Upper lobe of right lung (tissue), 1 donor: ENCODE measurements around the gene KLHL17. TPM values are rescaled to one million over a fixed set of nuclear protein-coding genes. Genes with fewer than 3 reads are reported as not detected.
A peak's percentile ranks its signal among the peaks of the same experiment; 100 is the strongest.

Experiments
- ATAC-seq: fragments of 200-7000 bp; cut with Tn5 transposase; one replicate; pipeline ENCODE4 v1.9.1; 2020; ENCODE audit warnings: mild to moderate bottlenecking, moderate library complexity
- DNase-seq: peaks from one replicate; pipeline ENCODE4 v3.0.0-alpha.2; 2020
- H3K27ac ChIP-seq: fragments of 200-600 bp; one replicate; pipeline ENCODE4 v1.8.0; 2022
- H3K27me3 ChIP-seq: fragments of 200-600 bp; one replicate; pipeline ENCODE4 v1.8.0; 2022; ENCODE audit warnings: mild to moderate bottlenecking
- H3K36me3 ChIP-seq: fragments of 200-600 bp; one replicate; pipeline ENCODE4 v1.8.0; 2022
- H3K4me1 ChIP-seq: fragments of 200-600 bp; one replicate; pipeline ENCODE4 v1.8.0; 2022
- H3K4me3 ChIP-seq: fragments of 200-600 bp; one replicate; pipeline ENCODE4 v1.8.0; 2022; ENCODE audit warnings: mild to moderate bottlenecking
- H3K9me3 ChIP-seq: fragments of 200-600 bp; one replicate; pipeline ENCODE4 v1.8.0; 2022
- intact Hi-C: fragments of 100-400 bp; cut with DNase I; formaldehyde crosslinking; loops from one replicate; pipeline ENCODE4 v1.11.0; 2022
- total RNA-seq: library from RNA; stranded (reverse); fragmentation: NEBNext Ultra II Directional; extraction: Animal tissue kit (Norgen Biotek cat#: 25700); gene quantifications from one replicate; pipeline ENCODE4 v1.2.1, GENCODE V29; 2021
- TF ChIP-seq, protein P1 (sequence below): fragments of 200-600 bp; IDR thresholded peaks from one replicate; pipeline ENCODE4 v1.8.0; 2022; ENCODE audit warnings: antibody characterized with exemption
- donor health status: DM: no; HTN: yes; CAD: no; lungs with severe emphysema.

The KLHL17 gene
- total RNA-seq, 1 donor from 2014 or later: 17.0 TPM

DNA sequence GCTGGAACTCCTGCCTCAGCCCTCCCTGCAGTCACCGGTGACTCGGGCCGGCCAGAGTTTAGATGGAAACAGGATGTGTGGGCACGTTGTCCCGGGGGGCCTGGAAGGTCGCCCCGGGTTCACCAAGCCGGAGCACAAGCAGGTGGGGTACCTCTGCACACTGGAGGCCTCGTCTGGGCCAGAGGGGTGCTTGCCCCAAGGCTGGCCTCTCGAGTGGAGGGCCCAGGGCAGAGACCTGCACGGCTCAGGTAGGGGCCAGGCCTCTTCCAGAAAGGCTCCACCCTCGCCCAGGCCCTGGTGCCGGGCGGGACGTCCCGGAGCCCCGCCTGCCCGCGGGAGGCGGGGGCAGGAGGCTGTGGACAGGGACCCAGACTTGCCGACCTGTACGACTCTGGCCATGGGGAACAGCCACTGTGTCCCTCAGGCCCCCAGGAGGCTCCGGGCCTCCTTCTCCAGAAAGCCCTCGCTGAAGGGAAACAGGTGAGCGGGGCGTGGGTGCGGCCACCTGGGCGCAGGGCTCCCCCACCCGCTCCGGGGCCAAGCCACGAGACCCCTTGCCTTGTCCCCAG lies 5.8 kb downstream of the KLHL17 start, which contains the start of gene PLEKHN1:
TSS of gene PLEKHN1 (plus strand) at position 348 of the 569 bp plus-strand sequence. CDS start at position 398, 50 bp downstream.
- TF ChIP-seq, protein P1, sequence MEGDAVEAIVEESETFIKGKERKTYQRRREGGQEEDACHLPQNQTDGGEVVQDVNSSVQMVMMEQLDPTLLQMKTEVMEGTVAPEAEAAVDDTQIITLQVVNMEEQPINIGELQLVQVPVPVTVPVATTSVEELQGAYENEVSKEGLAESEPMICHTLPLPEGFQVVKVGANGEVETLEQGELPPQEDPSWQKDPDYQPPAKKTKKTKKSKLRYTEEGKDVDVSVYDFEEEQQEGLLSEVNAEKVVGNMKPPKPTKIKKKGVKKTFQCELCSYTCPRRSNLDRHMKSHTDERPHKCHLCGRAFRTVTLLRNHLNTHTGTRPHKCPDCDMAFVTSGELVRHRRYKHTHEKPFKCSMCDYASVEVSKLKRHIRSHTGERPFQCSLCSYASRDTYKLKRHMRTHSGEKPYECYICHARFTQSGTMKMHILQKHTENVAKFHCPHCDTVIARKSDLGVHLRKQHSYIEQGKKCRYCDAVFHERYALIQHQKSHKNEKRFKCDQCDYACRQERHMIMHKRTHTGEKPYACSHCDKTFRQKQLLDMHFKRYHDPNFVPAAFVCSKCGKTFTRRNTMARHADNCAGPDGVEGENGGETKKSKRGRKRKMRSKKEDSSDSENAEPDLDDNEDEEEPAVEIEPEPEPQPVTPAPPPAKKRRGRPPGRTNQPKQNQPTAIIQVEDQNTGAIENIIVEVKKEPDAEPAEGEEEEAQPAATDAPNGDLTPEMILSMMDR: no peak
- H3K27me3 ChIP-seq: peaks cover 13% of the 10 kb centered on the region
- no peak for DNase-seq
- intact Hi-C loops: loop anchor here (10.0 kb wide), 1 partner anchor 61 kb away; no protein-coding TSS in a partner anchor
- H3K4me1 ChIP-seq: peaks cover 15% of the 10 kb centered on the region
- ATAC-seq: peak; percentile 80
- no peaks in the 10 kb centered on the region for H3K9me3 ChIP-seq
- H3K36me3 ChIP-seq: no peaks in the 10 kb centered on the region
- H3K27ac ChIP-seq: peak within 1 kb of the TSS; percentile 78
- peak within 1 kb of the TSS; percentile 83 for H3K4me3 ChIP-seq

DNA sequence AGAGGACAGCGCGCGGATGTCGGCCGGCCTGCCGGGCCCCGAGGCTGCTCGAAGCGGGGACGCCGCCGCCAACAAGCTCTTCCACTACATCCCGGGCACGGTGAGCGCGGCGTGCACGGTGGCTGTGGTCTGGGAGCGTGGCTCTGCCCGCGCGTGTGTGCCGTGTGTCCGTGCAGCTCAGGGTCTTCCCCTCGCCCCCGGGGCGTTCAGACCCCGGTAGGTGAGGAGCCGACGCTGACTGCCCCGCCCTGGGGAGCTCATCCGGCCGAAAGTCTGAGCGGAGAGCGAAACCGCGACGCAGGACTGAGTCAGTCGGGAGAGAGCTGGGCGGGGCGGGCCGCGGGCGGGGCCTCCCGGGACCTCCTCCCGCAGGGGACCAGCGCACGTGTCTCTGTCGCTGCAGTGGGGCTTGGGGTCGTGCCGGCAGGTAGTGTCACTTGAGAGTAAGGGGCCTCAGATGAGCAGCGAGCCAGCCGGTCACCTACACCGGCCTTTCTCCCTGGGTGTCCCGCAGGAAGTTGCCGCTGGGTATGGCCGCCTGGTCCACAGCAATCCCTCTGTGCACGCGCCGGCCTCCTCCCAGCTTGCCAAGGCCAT lies 6.4 kb downstream of the KLHL17 start:
- intact Hi-C loops: loop anchor here (10.0 kb wide), 1 partner anchor 62 kb away; no protein-coding TSS in a partner anchor
- TF ChIP-seq, protein P1: no peak
- Histone ChIP-seq H3K36me3 (no peaks in the 10 kb centered on the region), H3K27ac (peak overlapping the region; percentile 78), H3K9me3 (no peaks in the 10 kb centered on the region), H3K27me3 (peaks cover 18% of the 10 kb centered on the region), H3K4me1 (peaks cover 12% of the 10 kb centered on the region), H3K4me3 (peak overlapping the region; percentile 83)
- peak; percentile 82 for ATAC-seq
- peak; percentile 89 for DNase-seq

DNA sequence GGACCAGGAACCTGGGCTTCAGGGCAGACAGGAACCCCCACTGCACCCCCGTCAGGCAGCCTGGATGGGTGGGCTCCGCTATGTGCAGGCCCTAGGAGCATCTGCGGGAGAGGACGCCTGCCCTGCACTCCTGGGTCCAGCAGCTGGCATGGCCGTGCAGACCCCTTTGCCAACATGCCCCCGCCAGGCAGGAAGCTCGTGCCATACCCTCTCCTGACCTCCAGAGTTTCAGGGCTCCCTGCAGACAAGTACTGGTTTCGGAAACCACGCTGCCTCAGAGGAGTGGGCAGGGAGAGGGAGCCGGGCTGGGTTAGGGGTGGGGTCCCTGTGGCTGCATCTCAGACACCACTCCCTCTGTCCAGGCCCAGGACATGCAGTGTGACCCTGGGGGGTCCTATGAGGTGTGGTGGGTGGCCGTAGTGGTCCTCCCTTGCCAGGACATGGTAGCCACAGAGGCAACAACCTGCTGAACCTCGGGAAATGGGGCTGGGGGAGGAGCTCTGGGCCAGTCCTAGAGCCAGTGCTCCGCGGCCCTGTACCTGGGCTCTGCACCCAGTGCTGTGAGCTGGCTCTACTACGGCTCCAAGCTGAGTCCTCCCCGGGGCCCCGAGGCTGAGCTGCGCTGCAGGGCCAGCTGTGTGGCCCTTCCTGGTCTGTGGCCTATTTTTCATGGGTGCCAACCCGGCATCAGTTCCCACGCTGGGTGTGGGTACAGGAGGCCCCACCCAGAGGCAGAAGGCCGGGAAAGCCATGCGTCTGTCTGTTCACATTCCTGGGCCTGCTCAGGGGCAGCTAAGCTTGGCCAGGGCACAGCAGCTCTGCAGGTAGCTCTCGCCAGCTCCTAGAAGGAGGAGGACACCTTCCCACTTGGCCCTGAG lies 7.3 kb downstream of the KLHL17 start:
- Histone ChIP-seq H3K27ac (no peak overlapping the region), H3K4me3 (peak overlapping the region; percentile 83), H3K36me3 (no peaks in the 10 kb centered on the region), H3K4me1 (peaks cover 12% of the 10 kb centered on the region), H3K9me3 (no peaks in the 10 kb centered on the region), H3K27me3 (peaks cover 27% of the 10 kb centered on the region)
- intact Hi-C loops: loop anchor here (10.0 kb wide), 1 partner anchor 63 kb away; no protein-coding TSS in a partner anchor
- DNase-seq (no peak), ATAC-seq (no peak)
- TF ChIP-seq, protein P1: no peak

DNA sequence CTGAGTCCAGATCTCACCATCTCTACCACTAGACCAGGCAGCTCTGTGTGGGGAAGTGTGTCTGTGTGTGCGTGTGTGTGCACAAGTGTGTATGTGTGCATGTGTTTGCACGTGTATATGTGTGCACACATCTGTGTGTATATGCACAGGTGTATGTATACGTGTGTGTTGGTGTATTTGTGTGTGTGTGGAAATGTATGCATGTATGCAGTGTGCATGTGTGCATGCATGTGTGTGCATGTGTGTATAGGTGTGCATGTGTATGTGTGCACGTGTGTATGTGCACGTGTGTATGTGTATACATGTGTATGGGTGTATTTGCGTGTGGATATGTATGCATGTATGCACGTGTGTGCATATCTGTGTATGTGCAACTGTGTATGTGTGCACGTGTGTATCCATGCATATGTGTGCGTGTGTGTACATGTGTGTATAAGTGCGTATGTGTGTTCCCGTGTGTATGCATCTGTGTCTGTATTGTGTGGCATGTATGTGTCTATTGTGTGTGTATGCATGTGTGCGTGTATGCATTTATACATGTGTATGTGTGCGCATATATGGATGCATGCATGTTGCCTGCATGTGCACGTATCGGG lies 9.0 kb downstream of the KLHL17 start:
- Histone ChIP-seq H3K27me3 (peaks cover 28% of the 10 kb centered on the region), H3K27ac (no peak overlapping the region), H3K36me3 (no peaks in the 10 kb centered on the region), H3K4me1 (peaks cover 12% of the 10 kb centered on the region), H3K4me3 (no peak overlapping the region), H3K9me3 (no peaks in the 10 kb centered on the region)
- no peak for DNase-seq
- intact Hi-C loops: loop anchor here (10.0 kb wide), 1 partner anchor 65 kb away; no protein-coding TSS in a partner anchor
- no peak for ATAC-seq
- TF ChIP-seq, protein P1: no peak

DNA sequence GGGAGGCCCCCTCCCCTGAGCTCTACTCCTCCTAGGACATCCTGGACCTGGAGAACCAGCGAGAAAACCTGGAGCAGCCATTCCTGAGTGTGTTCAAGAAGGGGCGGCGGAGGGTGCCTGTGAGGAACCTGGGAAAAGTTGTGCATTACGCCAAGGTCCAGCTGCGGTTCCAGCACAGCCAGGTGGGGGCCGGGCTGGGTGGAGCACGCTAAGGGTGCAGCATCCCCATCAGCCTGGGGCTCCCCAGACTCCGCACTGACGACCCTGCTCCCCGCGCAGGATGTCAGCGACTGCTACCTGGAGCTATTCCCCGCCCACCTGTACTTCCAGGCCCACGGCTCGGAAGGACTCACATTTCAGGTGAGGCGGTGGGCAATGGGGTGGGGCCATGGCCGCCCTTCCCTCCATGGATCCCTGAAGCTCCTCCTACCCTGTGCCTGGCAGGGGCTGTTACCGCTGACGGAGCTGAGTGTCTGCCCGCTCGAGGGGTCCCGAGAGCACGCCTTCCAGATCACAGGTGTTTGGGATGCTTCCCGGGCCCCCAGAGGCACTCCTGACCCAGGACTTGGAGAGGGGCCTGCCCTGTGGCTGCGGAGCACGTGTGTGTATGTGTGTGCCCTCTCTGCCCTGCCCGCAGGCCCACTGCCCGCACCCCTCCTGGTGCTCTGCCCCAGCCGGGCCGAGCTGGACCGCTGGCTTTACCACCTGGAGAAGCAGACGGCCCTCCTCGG lies 10.0 kb downstream of the KLHL17 start:
- H3K27me3 ChIP-seq: peaks cover 33% of the 10 kb centered on the region
- H3K9me3 ChIP-seq: no peaks in the 10 kb centered on the region
- no peak for ATAC-seq
- peaks cover 12% of the 10 kb centered on the region for H3K4me1 ChIP-seq
- TF ChIP-seq, protein P1: no peak
- intact Hi-C loops: no loop called here
- H3K36me3 ChIP-seq: no peaks in the 10 kb centered on the region
- DNase-seq: no peak
- no peak overlapping the region for H3K27ac ChIP-seq
- H3K4me3 ChIP-seq: no peak overlapping the region
